Measurements from ENCODE around the gene CBFA2T2.

Gene CBFA2T2

DNA sequence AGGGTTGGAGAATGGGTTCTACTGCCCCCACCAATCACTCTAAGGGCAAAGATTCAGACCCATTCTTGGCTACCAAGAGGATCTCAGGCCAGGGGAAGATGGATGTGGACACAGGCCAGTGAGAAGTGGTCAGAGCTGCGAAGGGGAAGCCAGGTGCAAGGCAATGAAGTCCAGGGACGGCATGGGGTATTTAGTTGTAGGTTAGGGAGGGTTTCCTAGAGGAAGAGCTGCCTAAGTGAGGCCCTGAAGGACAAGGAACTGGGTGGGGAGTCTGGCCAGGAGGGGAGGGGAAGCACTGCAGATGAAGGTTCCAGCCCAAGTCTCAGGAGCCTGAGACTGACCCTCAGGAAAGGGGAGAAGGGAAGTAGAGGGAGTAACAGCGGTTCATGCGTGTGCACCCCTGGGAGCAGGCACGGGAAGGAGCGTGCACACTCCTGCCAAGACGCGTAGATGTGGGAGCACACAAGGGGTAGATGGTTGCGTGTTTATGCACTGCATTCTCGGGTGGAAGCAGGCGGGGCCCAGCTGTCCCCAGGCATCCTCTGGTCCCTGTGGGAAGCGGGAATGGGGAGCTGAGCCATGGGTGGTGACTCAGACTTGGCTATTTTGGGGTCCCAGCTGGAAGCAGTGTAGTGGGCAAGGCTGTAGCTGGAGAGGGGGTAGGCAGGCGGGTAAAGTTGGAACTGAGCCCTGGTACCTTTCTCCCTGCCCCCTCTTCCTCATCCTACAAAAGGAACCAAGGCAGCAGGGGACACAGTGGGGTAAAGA lies 180.2 kb downstream of the CBFA2T2 start:
- DNase-seq = no peak

DNA sequence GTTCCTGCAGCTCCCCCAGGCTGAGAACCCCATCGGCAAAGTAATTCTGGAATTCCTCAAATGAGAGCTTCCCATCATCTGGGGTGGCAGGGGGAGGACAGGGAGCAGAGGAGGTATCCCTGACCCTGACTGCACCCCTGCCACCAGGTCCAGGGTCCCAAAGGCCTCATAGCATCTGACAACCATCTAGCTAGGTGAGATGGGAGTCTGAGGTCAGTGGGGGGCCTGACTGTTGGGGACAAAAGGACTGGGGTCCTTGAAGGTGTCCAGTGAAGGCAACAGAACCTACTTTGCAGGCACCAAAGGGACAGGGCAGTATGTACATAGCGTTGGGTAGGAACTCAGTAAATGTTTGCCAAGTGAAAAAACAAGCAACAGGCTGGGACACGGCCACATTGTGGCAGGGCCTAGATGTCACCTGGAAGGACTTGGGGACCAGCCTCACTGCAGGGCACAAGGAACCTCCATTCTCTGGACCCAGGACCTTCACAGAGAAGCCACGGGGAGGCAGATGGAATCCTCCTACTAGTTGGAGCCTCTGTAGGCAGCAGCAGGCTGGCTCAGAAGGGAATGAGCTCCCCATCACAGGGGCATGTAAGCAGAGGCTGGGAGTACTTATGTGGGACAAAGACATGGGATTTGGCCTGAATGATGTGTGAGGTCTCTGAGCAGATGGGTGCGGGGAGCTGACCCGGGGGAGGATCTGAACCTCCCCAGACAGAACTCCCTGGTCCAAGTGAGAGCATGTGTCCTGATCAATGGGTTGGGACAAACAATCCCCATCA lies 181.0 kb downstream of the CBFA2T2 start:
- DNase-seq = no peak

DNA sequence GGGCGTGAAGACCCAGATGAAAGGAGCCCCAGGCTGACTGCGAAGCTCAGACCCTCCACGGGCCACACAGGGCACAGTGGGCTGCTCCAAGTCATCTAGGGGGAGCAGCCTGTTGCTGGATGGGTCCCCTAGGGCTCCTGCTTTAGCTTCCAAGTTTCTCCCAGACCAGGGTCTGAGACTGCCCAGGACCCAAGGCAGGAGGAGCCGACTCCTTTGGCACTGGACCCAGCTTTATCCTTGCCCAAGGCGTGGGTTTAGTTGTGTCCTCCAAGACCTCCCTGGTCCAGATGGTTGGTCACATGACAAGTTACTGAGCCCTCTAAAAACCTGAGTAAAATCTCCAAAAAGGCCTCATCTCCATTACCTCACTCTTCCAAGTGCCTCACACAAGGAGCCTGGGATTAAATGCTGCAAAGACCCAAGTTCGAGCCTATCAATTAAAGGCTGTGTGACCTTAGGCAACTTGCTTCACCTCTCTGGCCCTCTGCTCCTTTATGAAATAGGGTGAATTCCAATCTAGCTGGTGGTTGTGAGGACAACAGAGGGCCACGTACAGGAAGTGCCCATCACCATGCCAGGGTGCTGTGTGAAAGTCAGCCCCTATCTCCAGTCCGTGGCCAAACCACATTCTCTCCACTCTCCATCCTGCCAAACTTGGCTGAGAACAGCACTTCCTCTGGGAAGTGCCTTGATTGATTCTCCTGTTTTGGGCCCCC lies 181.8 kb downstream of the CBFA2T2 start:
- DNase-seq = no peak

DNA sequence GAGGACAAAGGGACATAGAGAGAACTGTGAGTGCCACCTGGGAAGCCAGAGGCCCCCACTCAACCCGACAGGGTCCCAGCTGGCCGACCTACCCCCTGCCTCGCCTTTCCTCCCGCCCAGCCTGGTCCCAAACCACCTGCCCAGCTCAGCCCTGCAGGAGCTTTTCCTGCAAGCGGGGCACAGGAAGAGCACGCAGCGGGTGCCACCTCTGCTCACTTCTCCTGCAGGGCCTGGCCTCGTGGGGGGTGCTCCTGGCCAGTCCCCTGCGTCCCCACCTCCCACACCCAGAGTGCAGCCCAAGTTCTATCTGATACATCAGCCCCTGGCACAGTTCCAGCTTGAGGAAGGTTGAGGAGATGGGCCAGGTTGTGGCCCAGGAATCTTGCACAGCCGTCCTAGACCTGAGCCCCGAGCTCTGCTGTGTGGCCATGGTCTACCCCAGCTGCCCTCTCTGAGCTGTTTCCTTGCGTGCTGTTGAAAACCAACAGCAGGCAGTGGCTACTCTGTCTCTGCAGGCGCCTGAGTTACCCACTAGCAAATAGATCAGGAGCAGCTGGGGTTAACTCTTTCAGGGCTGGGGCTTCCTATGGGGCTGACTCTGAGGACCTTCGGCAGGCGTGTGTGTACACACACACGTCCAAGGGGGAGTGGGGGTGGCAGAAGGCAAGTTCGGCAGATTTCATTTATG lies 182.7 kb downstream of the CBFA2T2 start:
- no peak for DNase-seq

DNA sequence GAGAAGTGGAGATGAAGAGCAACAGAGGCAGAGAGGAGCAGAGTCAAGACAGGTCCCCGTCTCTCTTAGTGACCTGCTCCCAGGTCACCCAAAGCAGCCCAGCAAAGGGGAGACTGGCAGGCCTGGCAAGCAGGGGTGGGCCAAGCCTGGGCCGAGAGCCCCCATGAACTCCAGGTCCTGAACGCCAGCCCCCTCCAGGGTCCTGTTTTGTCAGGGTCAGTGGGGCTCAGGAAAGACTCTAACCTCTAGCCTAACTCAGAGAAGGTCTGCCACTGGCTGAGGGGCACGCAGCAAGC lies 183.2 kb downstream of the CBFA2T2 start:
- DNase-seq = no peak

DNA sequence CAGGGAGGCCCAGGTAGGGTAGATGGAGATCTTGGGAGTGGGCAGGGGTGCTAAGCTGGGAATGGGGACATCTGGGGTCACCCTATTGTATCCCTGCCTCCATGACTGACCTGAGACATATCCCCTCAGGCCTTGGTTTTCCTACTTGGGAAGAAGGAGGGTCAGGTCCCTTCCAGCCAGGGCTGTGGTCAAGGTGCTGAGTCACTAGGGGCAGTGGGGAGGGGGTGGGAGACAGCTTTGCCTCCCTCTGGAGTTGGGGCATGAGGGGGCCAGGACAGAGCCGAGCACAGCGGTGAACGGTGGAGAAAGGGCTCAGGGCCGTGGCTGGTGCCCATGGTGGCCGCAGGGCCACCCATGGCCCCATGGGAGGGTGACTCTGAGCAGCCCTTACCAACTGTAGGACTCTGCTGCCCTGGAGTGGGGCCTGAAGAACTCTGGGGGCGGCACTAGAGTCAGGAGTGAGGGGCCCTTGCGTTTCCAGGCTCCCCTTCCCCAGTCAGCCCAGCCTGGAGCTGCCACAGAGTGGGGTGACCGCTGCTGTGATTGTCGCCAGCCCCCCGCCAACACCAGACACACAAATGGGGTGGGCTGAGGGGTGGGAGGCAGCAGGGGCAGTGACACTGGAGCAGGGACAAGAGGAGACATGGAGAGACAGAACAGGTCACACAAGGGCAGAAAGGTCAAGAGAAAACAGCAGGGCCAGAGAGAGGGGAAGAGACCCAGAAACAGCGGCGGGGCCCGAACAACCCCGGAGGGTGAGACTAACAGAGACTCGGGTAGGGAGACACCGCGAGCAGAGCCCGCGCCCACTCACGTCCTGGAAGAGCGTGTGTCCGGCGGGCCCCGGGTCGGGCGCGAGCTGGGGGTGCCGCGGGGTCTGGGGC lies 183.8 kb downstream of the CBFA2T2 start:
- no peak for DNase-seq

DNA sequence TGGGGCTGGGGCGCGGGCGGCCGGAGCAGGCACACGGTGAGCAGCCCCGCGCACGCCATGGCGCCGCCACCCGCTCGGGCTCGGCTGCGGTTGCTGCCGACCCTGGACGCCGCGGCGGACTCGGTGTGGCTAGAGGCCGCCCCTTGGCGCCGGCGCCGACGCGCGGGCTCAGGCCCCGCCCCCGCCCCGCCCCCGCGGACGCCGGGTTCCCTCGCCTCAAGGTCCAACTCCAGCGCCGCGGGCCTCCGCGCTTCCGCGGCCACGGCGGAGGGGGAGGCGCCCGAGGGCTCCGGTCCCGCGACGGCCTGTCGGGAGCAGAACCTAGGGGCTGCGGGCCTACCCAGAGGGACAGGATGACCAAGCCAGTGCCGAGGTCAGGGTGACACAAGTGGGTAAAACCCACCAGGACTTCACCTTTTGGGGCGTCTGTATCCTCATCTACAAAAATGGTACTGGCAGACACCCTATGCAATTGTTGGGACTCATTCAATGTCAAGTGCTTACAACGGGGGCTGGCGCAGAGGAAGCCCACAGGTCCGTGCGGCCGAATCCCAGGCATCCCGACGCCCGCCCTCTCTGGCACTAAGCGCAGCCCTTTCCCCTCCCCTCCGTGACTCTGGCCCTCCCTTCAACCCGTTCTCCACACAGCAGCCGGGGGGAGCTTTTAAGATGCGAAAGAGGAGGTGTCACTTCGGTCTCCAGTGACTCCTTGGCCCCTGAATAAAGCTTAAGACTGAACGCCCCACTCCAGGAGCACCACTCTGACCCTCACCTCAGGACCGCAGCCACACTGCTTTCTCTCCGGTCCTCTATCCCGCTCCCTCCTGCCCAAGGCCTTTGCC lies 184.6 kb downstream of the CBFA2T2 start, which contains the start of gene NECAB3:
NECAB3 (minus strand) TSS at position 135 of the 842 bp plus-strand sequence; CDS start at position 59, 76 bp downstream.
- peak; percentile 30 to 68 for DNase-seq

DNA sequence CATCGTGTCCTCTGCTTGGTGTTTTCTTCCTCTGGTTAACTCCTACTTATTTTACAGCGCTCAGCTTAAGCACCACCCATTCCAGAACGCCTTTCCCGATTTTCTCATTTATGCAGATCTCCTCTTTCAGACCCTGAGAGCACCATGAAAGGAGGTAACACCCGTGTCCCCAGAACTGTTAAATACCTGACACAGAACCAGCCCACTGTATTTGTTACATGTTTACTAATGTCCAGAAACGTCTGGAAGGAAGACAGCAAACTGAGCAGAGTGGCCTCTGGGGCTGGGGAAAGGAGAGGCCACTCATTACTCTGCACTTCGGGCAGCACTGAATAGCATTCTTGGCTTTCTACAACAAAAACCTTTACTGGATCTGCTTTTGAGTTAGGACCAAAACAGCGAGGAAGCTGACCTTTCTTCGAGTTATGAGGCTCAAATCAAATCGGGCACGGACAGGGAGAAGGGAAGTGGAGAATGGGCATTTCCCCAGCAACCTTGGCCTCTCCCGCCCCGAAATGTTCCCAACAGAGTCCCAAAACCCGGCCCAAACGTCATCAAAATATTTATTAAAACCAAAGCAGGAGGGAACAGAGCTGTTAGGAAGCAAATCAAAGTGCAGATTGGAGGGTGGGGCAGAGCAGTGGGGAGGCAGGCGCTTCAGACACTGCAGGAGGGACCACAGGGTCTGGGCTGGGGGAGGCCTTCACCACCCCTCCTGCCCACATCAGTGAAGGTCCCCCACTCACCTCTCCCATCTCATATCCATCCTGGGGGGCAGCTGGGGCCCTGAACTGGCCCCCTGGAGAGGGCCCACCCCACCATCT lies 185.5 kb downstream of the CBFA2T2 start:
- no peak for DNase-seq

DNA sequence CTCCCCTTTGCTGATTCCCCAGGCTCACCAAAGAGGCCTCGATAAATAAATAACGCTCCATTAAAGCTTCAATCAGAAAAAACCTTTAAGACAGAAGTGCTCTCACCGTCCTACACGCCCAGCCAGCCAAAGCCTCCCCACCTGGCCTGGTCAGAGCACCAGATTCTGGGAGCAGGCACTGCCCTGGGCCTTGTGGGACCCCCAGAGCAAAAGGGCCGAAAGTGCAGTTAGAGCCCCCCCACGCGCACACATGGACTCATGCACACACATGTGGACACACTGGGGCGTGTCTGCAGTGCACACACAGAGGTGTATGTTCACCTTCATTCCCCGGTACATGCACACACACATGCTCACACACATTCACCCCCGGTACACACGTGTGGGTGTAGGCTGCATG lies 186.2 kb downstream of the CBFA2T2 start:
- no peak for DNase-seq

DNA sequence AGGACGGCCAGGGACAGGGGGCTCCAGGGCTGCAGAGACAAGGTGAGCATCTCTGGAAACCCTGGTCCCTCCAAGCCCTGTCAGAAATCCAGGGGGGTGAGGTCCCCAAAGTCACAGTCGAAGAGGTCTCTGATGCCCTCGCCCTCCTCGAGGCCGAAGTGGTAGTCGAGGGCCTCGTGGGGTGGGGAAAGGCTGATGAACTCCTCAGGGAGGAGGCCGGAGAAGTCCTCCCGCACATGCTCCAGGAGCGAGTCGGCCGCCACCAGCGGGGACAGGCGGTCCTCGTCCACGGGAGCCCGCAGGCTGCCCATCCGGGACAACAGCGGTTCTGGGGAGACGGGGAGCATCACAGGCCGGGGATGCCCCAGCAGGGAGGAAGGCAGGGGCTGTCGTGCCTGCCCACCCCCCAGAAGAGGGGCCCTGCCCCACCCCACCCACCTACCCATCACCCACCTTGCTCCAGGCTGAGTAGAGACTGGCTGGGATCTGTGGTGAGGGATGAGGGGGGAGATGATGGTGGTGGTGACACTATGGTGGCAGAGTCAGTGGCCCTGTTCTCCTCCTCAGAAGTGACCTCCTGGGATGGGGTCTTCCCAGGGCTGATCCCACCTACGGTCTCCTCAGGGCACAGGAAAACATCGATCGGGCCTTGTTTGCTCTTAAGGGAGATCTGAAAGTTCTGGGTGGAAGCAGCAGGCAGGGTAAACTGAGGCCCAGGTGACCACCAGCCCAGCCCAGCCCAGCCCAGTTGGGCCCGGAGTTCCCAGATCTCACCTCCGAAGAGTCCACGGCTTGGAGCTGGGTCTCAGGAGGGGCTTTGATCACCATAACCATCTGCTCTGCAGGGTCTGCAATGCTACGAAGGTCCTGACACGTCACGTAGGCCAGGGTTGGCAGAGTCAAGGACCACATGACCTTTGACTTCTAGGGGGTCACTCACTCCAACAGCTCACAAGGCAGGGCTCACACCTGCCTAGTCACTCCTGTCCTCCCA lies 187.1 kb downstream of the CBFA2T2 start:
- DNase-seq = no peak

DNA sequence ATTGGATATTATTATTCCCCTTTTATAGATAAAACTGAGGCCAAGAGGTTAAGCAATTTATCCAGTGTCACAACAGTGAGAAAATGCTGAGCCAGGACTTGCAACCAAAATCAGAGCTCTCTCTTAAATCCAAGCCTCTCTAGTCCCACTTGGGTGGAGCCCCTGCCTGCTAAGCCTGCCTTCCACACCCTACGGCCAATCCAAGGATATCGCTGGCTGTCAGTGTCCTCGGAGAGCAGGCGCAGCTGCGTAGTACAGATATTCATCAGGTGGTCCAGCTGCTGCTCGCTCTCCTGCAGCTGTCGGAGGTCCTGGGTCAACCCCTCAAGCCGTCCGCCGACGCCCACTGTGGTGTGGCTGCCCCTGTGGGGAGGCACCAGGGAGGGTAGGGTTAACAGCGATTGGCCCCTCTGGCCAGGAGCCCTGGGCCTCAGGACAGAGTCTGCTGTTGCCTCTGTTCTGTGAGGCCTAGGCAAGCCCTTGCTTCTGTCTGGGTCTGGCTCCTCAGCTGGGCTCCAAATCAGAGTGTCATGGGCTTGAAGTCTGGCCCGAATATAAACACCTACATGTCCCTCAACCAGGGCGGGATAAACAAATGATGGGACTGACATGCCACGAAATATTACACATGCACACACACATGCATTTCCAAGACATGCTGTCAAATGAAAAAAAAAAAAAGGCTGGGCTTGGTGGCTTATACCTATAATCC lies 188.3 kb downstream of the CBFA2T2 start:
- DNase-seq = no peak

DNA sequence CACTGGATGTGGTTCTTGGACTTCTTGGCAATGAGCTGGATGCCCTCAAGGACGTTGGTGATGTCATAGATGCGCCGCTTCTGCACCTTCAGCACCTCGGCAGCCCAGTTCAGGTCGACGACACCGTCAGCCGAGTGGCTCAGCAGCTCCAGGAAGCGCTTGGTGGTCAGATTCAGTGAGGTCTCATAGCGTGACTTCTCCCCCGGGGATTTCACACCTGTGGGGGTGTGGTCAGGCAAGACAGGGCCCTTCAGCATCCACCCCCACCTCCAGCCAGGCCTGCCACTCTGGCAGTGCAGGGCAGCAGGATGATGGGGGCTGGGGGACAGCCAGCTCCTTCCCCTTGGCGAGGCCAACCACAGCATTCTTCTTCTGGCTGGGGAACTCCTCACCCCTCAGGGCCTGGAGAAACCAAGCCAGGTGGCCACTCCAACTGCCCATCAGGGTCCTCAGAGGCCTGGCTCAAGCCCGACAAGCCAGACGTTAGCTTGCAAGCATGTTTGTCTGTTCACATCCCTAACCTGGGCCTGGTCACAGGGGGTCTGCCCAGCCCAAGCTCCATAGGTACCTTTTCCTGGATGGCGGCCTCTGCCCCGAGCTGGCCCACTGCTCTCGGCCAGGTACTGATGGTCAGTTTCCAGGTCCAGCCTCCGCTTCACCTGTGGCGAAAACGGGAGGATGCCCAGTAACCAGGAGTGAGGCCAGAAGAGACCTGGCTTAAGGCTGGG lies 190.0 kb downstream of the CBFA2T2 start:
- no peak for DNase-seq

DNA sequence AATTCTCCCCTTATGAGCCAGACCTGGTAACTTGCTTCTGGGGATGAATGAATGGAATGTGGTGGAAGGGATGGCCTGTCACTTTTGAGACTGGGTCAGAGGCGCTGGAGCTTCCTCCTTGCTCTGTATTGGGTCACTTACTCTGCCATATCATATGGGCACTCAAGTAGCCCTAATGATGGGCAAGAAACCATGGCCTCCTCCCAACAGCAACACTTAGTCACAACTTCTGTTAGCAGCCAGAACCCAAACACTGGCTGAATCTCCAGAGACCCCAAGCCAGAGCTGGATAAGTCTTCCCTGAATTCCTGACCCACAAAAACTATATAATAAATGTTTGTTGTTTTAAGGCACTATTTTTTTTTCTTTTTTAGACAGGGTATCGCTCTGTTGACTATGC lies 190.8 kb downstream of the CBFA2T2 start:
- DNase-seq = no peak

DNA sequence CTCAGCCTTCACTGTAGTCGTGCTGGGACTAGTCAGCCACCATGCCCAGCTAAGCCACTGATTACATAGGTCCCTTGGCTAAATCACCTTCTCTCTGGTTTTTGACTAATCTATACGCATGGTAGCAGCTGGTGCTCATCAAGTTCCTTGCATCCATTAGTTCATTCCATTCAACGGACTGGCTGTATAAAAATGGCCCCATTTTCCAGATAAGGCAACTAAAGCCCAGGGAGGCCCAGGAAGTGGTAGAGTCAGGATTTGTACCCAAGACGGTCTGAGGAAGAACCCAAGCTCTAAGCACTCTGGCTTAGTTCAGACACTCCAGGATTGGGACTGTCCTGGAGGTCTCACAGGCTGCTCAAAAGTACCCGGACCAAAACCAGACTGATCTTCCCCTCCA lies 191.4 kb downstream of the CBFA2T2 start:
- DNase-seq = no peak

DNA sequence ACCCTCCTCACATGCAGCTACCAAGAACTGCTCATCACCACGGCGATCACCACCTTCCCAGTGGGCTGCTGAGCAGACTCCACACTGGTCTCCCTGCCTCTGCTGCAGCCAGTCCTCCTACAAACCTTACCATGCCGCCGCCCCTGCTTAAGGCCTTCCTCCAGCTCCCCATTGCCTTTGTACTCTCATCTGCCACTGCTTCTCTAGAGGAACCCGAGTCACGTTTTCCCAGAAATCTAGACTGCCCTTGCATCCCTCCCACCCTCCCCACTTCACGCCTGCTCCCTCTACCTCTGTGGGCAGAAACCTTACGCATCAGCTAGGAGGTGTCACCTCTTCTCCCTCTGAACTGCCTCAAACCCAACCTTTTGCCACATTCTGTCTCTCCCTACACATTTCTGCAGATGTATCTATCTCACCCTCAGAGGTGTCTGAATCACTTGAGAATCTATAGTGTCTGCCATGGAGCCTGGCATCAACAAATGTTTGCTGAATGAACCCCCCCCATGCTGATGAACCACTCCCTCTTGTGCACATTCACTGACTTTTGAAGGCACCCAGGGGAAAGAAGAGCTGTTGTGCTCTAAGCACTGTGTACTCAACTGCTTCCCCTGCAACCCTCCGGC lies 191.9 kb downstream of the CBFA2T2 start:
- DNase-seq = no peak

DNA sequence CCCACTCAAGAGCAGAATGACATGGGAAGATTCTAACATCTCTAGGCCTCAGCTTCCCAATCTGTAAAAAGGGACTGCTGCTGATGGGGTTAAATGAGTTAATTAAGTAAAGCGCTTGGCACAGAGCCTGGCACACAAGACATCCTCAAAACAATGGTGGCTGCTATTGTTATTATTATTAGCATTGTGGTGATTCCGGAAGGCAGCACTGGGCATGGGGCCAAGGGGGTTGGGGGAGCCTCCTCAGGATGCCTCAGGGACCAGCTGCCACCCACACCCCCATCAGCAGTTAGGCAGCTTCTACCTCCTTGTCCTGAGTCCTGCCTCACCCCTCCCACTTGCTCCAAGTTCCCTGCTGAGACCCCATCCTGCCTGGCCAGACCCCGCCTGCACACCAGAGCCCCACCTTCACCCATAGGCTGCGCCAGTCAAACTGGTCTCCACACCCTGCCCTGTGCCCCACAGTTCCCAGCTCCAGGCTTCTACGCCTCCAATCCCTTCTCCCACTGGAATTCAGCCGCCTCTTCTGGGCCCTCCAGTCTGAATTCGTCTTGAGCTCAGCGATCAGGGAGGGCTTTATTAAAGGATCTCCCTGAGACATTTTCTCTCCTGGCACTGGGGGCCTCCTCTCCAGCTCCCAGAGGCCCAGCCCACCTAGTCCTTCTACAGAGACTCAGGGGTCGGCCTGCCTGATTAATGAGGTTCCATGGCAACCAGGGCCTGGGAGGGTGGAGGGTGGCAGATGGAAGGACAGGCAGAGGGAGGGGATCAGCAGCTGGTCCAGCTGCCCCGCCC lies 194.8 kb downstream of the CBFA2T2 start:
- no peak for DNase-seq

Measured in stimulated activated CD4-positive, alpha-beta T cell treated with anti-CD3 and anti-CD28 coated beads, Interleukin-4, amount 100 ng/mL, for 4 hours (primary cell).